Measurements from ENCODE around the gene PEF1.
A peak's percentile ranks its signal among the peaks of the same experiment; 100 is the strongest.
"Not testable (repeated sequence)": the region's sequence is repeated elsewhere in the genome, so short reads cannot be mapped to it uniquely, and the experiment has no call there.

PEF1 gene

GRCh38 chr1:31605908-31606427 lies 38.7 kb downstream of the PEF1 start:
- peak; percentile 64 for DNase-seq

GRCh38 chr1:31602081-31602480 lies 42.6 kb downstream of the PEF1 start:
- no peak for DNase-seq

- no peak for DNase-seq
Measured at GRCh38 chr1:31600641-31601040, 44.0 kb downstream of the PEF1 start.

GRCh38 chr1:31598980-31599379 lies 45.7 kb downstream of the PEF1 start:
- no peak for DNase-seq

GRCh38 chr1:31596737-31597097 lies 48.0 kb downstream of the PEF1 start:
- no peak for DNase-seq

GRCh38 chr1:31595836-31596736 lies 48.6 kb downstream of the PEF1 start:
- DNase-seq = no peak

- peak; percentile 51 for DNase-seq
Measured at GRCh38 chr1:31593770-31594632, 50.7 kb downstream of the PEF1 start.

- DNase-seq = no peak
Measured at GRCh38 chr1:31593136-31593665, 51.5 kb downstream of the PEF1 start.

- no peak for DNase-seq
Measured at GRCh38 chr1:31592132-31592531, 52.5 kb downstream of the PEF1 start.

- no peak for DNase-seq
Measured at GRCh38 chr1:31591425-31592093, 53.1 kb downstream of the PEF1 start.

- no peak for DNase-seq
Measured at GRCh38 chr1:31588751-31589515, 55.7 kb downstream of the PEF1 start.

- DNase-seq = peak; percentile 36
Measured at GRCh38 chr1:31587720-31588423, 56.8 kb downstream of the PEF1 start.

GRCh38 chr1:31587328-31587699 lies 57.4 kb downstream of the PEF1 start:
- DNase-seq = not testable (repeated sequence)

GRCh38 chr1:31586376-31587327 lies 58.0 kb downstream of the PEF1 start:
- DNase-seq = no peak

- DNase-seq = no peak
Measured at GRCh38 chr1:31585736-31586365, 58.8 kb downstream of the PEF1 start.

GRCh38 chr1:31584869-31585735 lies 59.6 kb downstream of the PEF1 start:
- DNase-seq = no peak

- no peak for DNase-seq
Measured at GRCh38 chr1:31583995-31584868, 60.4 kb downstream of the PEF1 start.

Data from CD4-positive, alpha-beta T cell treated with Interleukin-15 for 1 hour (primary cell).